ENCODE data around the gene MROH9.
"Not testable (repeated sequence)": the region's sequence is repeated elsewhere in the genome, so short reads cannot be mapped to it uniquely, and the experiment has no call there.

MROH9 gene, protein sequence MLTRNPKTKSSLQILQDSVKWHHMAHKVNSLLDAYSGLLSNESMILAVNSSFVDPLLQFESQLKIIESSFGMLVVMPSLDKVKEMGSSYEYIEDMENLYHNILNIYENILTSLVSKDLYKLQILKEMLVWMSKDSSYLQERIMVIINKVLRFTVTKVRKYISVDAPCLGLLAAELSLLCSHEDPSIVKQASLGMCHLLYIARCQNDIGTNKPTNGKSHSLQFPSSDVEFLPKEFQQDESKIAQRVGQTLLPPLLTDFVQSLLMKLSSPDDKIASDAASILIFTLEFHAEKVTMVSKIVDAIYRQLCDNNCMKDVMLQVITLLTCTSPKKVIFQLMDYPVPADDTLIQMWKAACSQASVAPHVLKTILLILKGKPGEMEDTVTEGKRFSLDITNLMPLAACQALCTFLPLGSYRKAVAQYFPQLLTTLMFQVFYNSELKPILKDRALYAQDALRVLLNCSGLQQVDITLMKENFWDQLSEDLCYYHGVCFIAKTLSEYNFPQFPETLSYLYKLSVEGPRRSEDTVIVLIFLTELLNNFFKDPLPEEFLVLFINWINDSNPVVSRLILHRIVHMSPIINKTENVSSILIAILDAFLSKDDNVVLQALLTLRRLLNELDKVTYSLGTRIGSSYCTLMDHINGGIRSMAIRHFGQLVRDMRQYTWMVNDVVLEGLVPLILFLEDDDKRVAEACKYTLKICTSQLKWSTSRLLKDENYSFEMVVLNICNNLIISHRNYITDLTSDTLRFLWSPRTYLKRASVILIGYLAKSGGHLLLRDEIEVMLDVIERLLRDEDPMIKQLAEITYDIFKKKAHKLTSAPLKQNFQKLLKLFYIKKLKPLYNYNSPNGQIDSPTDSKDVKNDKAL

DNA sequence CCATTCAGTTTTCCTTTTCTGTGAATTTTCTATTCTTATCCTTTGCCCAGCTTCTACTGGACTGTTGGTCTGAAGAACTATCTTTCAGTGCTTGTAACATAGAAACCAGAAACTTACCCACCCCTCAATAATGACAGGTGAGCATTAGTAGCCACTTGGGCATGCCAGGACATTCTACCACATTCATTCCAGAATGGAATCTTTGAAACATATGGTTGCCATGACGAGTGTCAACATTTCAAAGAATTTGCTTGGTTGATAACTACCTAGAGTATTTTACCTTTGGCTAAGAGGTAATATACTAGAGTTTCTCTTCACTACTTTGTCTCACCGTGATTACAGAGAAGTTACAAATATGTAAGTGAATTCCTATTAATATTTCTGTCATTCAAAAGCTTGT lies at the start of gene MROH9:
Gene MROH9 (plus strand): TSS at position 304 of the 400 bp plus-strand sequence. CDS start 10,023 bp downstream, outside the sequence.
- no peak for DNase-seq (ENCODE audit: low spot score)

DNA sequence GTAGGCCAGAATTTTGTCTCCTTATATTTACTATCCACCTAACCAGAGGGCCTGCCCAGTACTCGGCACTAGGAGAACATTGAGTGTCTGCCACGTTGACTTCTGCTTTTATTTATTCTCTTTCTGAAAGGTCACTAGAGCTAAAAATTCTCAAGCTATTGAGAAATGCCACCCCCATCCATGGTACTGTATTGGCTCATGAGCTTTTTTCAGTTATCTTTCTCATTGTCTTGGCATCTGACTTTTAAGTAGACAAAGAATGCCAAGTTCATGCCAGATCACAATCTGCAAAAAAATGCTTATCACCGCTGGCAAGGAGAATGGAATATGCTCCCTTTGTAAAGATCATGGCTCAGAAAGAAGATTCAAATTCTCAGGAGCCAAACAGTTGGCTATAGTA lies 49.8 kb upstream of the MROH9 start:
- DNase-seq (ENCODE audit: low spot score): no peak

DNA sequence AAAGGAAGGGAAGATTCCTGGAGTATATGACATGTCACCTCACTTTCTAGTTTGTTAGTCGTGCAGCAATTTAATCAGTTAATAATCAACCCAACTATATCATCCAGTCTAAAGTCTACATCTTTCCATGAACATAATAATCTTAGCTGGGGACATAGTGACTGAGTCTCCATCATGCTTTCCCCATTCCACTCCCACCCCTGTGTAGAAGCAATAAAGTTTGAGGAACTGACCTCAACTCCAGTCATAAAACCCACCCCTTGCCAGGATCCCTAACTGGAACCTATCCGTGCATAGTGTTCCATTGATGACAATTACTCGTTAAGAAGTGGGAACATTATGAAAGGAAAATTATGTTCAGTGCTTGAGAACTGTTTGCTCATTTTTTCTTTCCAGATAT lies 48.9 kb upstream of the MROH9 start:
- no peak for DNase-seq (ENCODE audit: low spot score)

DNA sequence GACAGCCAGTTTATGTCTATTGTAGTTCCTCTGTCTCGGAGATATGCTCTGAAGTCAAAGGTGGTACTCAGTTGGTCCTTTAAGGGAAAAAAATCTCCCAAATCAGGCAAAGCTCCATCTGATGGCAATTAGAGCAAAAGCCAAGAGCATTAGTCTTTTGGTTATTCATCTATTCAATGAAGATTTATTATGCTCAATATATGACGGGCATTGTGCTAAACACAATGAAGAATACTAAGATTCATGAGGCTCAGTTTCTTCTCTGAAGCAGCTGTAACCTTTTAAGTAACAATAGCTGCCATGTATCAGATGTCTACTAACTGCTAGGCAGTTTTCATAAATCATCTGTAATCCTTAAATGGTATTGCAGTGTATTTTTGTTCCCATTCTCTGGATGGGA lies 47.6 kb upstream of the MROH9 start:
- DNase-seq (ENCODE audit: low spot score): no peak

DNA sequence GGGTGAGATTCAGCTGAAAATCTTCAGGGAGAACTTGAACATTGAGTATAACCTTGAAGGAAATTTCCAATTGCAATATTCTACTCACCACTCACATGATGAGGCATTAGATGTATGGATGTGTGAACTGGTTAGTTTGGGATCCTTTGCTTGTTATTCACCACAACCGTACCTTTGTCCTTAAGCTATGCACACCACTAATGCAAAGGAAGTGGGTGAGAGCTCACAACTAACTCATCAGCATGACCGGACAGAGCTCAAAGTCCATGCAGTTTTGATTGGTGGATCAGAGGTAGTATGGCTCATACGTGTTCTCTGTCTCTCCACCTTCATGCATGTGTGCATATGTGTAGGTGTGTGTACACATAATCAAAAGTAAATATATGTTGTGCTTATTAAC lies 43.5 kb upstream of the MROH9 start:
- no peak for DNase-seq (ENCODE audit: low spot score)

DNA sequence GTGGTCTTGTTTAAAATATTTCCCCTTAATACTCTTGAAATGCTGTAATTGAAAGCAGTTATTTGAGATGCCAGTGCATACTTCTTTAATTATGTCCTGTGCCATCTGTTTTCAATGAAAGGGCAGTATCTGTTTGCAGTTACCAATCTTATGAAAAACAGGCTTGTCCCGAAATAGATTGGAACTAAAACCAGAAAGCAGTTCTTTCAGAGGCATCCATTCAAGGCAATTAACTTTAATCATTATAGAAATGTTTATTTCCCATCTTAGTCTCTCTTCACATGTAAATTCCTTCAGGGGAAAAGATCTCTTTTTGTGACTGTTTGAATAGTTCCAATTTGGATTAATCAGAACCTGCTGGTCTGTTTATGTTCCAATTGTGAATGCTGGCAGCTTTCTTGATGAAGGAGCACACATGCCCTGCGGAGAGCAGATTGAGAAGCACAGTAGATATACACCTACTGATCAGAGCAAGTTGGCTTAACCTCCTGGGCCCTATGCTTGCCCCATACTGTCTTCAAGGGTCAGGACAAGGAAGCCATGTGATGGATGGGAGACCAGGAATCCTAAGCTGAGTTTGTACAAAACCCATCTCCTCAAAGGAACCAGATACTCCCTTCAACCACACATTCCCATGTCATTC lies 41.6 kb upstream of the MROH9 start:
- no peak for DNase-seq (ENCODE audit: low spot score)

DNA sequence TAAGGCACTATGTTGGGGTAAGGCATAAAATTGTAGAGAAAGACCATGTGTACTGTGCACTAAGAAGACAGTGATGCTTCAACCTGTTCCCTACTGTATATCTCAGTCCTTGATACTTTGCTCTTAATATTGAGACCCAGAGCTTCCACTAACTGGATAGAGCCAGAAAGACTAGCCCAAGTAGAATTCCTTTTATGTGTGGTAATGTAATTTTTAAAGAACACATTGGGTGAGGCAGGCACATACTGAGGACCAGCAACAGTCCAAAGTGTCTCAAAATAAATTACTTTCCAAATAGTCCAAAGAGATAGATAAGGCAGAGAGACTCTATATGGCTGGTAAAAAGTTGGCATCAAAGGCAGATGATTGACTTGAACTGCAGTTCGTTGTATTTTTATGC lies 31.4 kb upstream of the MROH9 start:
- DNase-seq (ENCODE audit: low spot score): no peak

DNA sequence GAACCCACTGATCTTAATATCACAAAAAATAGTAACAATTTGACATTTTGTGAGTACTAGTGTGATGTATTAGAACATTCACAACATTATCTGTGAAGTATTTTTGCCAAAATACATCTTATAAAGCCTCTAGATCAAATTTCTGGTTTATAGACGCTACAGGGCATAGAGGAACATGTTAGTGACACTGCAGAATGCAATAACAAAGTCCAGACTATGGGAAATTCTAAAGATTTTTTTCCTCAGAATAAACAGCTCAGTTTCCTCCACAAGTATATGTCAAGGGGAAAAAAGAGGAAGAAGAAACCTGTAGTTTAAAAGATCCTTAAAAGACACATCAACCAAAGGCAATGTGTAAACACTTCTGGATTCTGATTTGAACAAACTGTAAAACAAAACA lies 26.4 kb upstream of the MROH9 start:
- no peak for DNase-seq (ENCODE audit: low spot score)

DNA sequence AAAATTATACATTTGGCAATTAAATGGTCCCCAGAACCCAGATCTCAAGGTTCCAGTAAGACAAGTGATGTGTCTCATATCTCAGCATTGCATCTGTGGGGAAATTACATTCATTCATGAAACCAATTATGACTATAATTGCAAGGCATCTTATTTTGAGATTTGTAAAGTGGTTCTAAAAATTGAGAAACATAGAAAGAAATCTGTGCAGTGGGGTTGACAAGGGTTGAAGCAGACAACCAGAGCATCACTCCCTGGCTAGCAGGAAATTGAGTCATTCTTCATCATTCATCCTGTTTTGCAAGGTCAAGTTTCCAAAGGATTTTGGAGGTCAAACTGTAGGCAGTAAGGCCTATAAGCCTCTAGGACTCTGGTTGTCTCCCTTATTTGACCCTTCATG lies 25.1 kb upstream of the MROH9 start:
- no peak for DNase-seq (ENCODE audit: low spot score)

DNA sequence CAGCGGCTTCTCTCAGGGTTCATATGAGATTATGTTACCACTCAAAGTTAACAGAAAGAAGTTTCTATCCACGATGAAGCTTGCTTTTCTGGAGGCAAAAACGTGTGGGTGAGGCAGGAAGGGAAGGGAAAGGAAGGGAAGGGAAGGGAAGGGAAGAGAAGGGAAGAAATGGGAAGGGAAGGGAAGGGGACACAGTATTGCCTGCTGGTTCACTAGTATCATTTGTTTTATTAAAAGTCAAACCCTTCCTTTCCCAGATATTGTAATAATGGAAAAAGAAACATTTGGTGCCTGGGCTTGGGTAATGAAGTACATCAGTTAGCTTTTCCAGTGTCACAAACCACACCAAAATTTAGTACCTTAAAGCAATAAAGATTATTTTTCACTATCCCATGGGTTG lies 18.0 kb upstream of the MROH9 start:
- DNase-seq (ENCODE audit: low spot score): no peak

DNA sequence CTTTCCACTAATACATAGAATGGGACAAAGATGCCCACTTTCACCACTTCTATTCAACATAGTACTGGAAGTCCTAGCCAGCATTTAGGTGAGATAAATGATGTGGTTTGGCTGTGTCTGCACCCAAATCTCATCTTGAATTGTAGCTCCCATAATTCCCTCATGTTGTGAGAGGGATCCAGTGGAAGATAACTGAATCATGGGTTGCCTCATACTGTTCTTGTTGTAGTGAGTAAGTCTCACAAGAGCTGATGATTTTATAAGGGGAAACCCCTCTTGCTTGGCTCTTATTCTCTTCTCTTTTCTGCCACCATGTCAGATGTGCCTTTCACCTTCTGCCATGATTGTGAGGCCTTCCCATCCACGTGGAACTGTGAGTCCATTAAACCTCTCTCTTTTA lies 10.7 kb upstream of the MROH9 start:
- not testable (repeated sequence) for DNase-seq (ENCODE audit: low spot score)

DNA sequence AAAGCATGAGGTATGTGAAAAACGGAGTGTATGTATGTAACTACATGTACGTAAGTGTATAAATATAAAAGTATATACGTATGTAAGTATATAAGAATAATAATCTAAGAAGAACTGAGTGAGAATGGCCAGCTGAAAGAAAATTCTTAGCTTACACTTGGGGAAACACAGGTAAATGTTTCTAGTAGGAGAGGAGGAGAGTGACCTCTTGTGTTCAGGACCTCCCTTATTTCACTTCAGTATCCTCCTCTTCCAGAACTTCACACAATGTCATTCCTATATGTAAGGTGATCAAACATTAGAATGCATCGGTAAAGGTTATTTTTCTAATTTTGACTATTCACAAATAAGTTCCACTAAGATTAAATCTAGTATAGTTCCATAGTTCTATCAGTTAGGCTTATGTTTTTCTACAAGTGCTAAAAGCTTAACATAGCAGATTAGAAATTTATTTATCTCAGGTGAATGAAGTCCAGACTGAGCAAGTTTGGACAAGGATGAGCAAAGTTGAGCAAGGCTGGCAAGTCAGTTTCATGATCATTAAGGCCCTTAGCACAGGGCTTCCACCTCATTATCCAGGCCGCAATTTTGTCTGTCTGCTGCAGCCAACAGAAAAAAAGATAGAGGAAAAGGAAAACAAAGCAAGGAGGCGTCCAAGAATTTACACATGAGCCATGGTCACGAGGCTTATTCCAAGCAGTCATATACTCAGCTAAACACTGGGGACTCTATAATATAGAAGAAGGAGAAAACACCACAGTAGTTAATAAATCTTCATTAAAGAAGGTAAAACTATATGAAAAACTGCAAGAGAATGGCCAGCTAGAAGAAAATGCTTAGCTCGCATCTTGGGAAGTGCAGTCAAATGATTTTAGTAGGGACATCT lies 7.1 kb upstream of the MROH9 start:
- no peak for DNase-seq (ENCODE audit: low spot score)

DNA sequence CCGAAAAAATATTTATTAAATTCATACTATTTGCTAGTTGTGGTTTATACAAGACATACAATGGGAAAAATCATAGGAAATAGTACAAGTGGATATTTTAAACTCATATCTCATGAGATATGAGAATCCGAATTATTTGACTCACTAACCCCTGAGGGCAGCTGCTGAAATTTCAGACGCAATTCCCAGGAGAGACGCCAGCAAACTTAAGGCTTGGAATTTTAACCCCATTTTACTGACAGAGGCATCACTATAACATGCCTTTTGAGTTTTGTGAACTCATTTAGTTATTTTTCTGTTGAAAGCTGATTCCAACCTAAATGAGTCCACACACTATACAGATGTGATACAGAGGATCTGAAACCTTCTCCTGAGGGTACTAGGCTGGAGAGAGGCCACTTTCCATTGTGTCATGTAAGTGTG lies 5.9 kb upstream of the MROH9 start:
- DNase-seq (ENCODE audit: low spot score): no peak

DNA sequence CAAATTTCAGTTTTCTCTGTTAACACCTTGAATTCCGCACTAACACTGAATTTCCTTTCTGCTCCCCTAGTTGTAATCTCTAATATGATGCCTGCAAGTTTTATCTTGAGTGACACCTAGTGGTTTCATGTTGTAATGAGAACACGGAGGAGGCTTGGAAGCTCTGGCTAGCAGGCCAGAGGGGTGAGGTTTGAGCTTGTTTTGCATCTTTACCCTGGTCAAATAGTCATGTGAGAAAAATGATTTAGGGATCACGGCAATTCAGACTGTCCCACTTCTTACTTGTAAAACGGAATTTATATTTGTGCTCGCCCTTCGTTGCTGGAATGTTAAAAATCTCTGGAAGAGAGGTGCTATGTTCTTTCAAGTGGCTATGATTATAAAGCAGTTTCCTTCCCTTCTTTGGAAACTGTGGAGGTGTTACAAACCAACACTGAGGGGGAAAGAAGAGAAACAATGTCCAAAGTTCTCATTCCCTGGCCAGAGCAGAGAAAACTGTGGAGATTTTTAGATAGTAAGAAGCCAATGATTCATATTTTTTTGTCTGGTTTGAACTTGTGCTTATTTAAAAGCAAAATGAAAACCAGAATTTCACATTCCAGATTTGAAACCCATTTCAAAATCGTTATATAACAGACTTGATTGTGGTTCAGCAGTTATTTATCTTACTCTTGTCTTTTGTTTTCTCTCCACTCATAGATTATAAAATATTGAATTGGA lies 5.3 kb upstream of the MROH9 start:
- DNase-seq (ENCODE audit: low spot score): peak; percentile 51

DNA sequence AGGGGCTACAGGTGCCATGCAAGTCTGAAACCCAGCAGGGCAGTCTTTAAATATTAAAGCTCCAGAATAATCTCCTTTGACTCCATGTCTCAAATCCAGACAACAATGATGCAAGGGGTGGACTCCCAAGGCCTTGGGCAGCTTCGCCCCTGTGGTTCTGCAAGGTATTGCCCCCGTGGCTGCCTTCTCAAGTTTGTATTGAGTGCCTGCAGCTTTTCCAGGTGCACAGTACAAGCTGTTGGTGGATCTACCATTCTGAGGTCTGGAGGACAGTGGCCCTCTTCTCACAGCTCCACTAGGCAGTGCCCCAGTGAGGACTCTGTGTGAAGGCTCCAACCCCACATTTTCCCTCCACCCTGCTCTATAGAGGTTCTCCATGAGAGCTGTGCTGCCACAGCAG lies 3.7 kb upstream of the MROH9 start:
- no peak for DNase-seq (ENCODE audit: low spot score)

DNA sequence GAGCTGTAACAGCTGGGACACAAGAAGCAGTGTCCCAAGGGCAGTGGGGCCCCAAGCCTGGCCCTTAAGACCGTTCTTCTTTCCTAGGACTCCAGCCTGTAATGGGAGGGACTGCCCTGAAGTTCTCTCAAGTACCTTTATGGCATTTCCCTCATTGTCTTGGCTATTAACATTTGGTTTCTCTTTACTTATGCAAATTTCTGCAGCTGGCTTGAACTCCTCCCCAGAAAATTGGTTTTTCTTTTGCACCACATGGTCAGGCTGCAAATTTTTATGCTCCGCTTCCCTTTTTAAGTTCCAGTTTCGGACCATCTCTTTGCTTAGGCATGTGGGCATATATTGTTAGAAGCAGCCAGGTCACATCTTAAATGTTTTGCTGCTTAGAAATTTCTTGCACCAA lies 3.1 kb upstream of the MROH9 start:
- no peak for DNase-seq (ENCODE audit: low spot score)

DNA sequence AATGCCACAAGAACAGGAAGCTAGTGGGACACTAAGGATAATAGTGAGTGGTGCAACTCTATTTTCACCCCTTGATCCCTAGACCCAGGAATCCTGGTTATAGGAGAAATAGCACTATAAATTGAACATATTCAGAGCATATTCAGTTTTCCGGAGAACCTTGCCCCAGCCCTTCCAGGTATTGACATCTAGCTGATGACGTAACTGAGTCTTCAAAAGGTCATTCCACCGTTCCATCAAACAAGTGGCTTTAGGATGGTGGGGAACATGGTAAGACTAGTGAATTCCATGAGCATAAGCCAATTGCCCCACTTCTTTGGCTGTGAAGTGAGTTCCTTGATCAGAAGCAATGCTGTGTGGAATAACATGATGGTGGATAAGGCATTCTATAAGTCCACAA lies 2.9 kb downstream of the MROH9 start:
- no peak for DNase-seq (ENCODE audit: low spot score)

DNA sequence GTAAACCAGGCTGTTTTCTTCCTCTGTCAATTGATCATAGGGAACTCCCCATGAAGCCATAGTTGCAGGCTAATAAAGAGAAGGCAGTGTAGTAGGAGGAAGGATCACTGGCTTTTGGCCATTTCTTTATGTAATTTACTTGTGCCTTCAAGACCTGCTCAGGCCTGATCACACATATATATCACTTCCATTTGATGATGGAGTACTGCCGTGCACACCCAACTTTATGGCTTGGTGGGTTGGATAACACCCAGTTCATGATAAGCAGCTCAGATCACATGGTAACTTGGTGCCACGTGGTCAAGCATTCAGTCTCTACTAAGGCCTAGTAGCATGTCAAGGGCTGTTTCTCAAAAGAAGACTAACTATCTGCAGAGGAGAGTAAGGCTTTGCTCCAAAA lies 4.1 kb downstream of the MROH9 start:
- no peak for DNase-seq (ENCODE audit: low spot score)

DNA sequence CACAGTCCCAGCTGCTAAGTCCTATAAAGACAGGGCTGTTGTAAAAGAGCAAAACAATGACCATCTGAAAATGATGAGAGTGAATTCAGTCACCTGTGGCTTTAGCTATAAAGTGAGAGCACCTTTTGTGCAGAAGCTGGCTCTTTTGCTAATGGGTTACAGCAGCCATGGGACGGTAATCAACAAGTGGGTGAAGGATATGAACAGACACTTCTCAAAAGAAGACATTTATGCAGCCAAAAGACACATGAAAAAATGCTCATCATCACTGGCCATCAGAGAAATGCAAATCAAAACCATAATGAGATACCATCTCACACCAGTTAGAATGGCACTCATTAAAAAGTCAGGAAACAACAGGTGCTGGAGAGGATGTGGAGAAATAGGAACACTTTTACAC lies 16.4 kb downstream of the MROH9 start:
- not testable (repeated sequence) for DNase-seq (ENCODE audit: low spot score)

DNA sequence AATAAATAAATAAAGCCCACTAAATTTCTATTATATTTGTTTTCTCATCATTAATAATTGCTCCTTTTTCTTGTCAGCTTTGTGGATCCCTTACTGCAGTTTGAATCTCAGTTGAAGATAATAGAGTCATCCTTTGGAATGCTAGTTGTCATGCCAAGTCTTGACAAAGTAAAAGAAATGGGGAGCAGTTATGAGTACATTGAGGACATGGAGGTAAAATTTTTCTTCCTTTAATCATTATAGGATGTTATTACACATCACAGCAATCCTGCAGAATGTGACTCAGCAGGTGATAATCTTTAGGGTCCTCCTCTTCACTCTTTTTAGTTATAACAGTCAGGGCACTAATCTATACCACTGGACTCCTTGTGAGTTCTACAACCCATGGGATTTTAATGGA lies 24.1 kb downstream of the MROH9 start:
- no peak for DNase-seq (ENCODE audit: low spot score)

DNA sequence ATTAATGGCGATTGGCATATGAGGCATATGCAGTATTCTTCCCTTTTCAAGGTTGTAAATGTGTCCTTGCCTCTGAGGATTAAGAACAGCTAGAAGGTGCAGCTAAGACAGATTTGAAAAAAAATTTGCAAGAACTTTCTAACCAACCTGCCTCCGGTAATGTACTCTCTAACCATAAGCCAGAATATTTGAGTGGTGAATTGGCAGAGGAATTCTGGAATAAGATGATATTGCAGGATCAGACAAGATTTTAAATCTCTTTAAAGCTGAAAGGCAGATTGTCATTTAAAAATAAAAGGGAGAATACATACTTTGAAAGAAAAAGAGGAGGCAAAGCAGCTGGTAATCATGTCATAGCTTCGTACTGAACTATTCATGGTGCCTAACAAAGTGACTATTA lies 29.2 kb downstream of the MROH9 start:
- DNase-seq (ENCODE audit: low spot score): no peak
